Measurements from ENCODE around the gene NCOA7. TPM values are rescaled to one million over a fixed set of nuclear protein-coding genes. Genes with fewer than 3 reads are reported as not detected.

NCOA7 gene
- total RNA-seq, 6 donors from 2014 or later, result 33.5 to 75.6 (median 48.9) TPM

DNA sequence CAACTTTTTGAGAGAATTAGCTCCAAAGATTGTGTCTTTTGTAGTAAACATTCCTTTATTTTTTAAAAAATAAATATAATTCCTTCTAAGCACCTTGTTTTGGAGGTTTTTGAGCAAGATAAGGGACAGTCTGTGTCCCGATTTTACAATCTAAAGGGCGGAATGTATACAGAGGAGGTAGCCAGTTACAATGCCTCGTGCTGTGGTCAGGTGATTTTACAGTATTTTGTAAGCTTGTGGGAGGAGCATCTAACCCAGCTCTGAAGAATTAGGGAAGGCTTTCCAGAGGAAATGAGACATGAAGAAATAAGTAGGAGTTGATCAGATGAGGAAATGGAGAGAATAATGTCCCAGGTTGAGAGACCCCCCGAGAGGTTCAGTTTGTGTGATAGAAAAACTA lies 167.1 kb downstream of the NCOA7 start:
- Histone ChIP-seq H3K36me3 (peaks cover 0 to 3% (median 0%) of the 10 kb centered on the region in 4 donors), H3K27ac (peak overlapping the region; percentile 88 to 100 (median 96)), H3K4me1 (peaks cover 24 to 32% (median 26%) of the 10 kb centered on the region in 4 donors), H3K4me3 (peak overlapping the region in 3 of 4 donors; percentile 69 to 81 (median 73)), H3K9me3 (no peaks in the 10 kb centered on the region), H3K27me3 (no peaks in the 10 kb centered on the region)
- ATAC-seq (ENCODE audit: low FRiP score in 2 of 2), result peak; percentile 52 to 70
- TF ChIP-seq, protein P1, sequence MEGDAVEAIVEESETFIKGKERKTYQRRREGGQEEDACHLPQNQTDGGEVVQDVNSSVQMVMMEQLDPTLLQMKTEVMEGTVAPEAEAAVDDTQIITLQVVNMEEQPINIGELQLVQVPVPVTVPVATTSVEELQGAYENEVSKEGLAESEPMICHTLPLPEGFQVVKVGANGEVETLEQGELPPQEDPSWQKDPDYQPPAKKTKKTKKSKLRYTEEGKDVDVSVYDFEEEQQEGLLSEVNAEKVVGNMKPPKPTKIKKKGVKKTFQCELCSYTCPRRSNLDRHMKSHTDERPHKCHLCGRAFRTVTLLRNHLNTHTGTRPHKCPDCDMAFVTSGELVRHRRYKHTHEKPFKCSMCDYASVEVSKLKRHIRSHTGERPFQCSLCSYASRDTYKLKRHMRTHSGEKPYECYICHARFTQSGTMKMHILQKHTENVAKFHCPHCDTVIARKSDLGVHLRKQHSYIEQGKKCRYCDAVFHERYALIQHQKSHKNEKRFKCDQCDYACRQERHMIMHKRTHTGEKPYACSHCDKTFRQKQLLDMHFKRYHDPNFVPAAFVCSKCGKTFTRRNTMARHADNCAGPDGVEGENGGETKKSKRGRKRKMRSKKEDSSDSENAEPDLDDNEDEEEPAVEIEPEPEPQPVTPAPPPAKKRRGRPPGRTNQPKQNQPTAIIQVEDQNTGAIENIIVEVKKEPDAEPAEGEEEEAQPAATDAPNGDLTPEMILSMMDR (IDR thresholded peaks at IDR 0.05), result no peak
- TF ChIP-seq POLR2A (IDR thresholded peaks at IDR 0.05), result peak in 1 of 4 donors; percentile 55
- TF ChIP-seq POLR2AphosphoS5 (IDR thresholded peaks at IDR 0.05), result no peak
- peak in 1 of 4 donors; percentile 55 for TF ChIP-seq EP300 (IDR thresholded peaks at IDR 0.05)
- DNase-seq, result peak in 1 of 2 donors; percentile 74
- 29 to 36% methylated on average over 4 of the region's 4 CpGs for WGBS, 2 donors

DNA sequence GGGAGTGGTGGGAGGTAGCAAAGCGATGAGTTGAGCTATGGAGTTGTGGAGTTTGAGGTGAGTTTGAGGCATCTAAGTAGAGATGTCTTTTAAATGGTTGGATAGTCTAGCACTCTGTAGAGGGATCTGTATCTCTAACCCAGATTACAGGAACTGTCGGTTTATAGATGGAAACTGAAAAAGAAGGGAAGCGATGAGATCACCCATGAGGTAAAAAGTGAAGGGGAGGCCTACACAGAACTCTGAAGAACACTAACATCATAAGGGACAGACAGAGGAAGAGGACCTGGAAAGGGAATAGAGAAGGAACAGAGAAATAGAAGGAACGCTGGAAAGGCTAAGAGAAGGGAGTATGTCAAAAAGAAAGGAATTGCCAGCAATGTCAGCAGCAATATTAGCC lies 168.3 kb downstream of the NCOA7 start:
- WGBS, 2 donors, result 86 to 92% methylated on average over 4 of the region's 4 CpGs
- Histone ChIP-seq H3K4me1 (peaks cover 24 to 34% (median 28%) of the 10 kb centered on the region in 4 donors), H3K4me3 (no peak overlapping the region), H3K27me3 (no peaks in the 10 kb centered on the region), H3K9me3 (no peaks in the 10 kb centered on the region), H3K27ac (peak overlapping the region in 3 of 4 donors; percentile 96 to 100 (median 97)), H3K36me3 (peaks cover 0 to 3% (median 0%) of the 10 kb centered on the region in 4 donors)
- no peak for ATAC-seq (ENCODE audit: low FRiP score in 2 of 2)
- TF ChIP-seq POLR2A (IDR thresholded peaks at IDR 0.05) (no peak), POLR2AphosphoS5 (IDR thresholded peaks at IDR 0.05) (no peak), EP300 (IDR thresholded peaks at IDR 0.05) (no peak)
- TF ChIP-seq, protein P1 (IDR thresholded peaks at IDR 0.05), result no peak
- DNase-seq, result no peak

DNA sequence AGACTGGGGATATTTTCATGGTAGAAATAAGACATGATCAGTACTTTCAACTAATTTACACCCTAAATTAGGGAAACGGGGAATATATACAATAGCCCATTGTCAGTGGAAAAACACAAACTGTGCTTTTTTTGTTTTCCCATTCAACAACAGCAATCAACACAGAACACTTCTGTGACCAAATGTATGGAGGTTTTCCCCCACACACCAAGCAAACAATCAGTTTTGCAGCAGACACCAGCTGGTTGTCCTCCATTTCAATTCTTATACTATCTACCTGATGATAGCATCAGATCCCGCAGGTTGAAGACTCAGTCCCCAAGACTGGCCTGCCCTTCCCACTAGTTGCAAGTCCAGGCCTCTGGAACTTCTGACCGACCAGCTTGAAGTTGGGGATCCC lies 170.4 kb downstream of the NCOA7 start:
- WGBS, 2 donors, result 87 to 94% methylated on average over 3 of the region's 3 CpGs
- ATAC-seq (ENCODE audit: low FRiP score in 2 of 2) (no peak), DNase-seq (no peak)
- Histone ChIP-seq H3K4me3 (no peak overlapping the region), H3K36me3 (peaks cover 0 to 3% (median 0%) of the 10 kb centered on the region in 4 donors), H3K9me3 (no peaks in the 10 kb centered on the region), H3K4me1 (peaks cover 24 to 33% (median 27%) of the 10 kb centered on the region in 4 donors), H3K27ac (peak overlapping the region in 1 of 4 donors; percentile 96), H3K27me3 (no peaks in the 10 kb centered on the region)
- TF ChIP-seq, protein P1 (IDR thresholded peaks at IDR 0.05), result no peak

DNA sequence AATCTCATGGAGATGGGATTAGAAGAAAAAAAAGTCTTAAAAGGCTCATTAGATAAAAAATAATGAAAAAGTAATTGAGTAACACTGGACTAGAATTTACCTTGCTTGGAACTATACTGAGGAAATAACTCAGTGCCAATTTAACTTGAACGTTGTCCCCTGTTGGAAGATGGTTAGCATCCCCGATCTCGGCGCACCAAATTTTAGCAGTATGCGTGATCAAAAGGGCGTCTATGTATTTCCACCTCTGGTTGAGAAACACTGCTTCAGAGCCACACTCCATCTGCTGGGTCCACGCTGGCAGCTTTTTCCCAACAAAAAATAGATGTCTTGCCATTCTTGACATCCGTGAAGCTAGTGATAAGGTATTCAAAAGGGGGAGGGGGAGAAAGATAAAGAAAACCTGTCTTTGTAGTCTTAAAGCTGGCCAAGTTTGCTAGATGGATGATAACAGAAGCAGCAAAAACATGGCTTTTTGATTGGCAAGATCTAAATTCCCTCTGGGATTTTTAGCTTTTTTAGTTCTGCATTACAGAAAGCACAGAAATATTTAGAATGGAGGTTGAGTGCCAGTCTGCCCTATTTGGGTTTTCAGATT lies 172.2 kb downstream of the NCOA7 start:
- Histone ChIP-seq H3K4me3 (no peak overlapping the region), H3K9me3 (no peaks in the 10 kb centered on the region), H3K4me1 (peaks cover 17 to 23% (median 20%) of the 10 kb centered on the region in 4 donors), H3K36me3 (peaks cover 0 to 11% (median 2%) of the 10 kb centered on the region in 4 donors), H3K27me3 (no peaks in the 10 kb centered on the region), H3K27ac (peak overlapping the region in 1 of 4 donors; percentile 17)
- no peak for ATAC-seq (ENCODE audit: low FRiP score in 2 of 2)
- DNase-seq, result no peak
- 88 to 94% methylated on average over 8 of the region's 8 CpGs for WGBS, 2 donors
- TF ChIP-seq POLR2AphosphoS5 (IDR thresholded peaks at IDR 0.05) (no peak), EP300 (IDR thresholded peaks at IDR 0.05) (no peak), POLR2A (IDR thresholded peaks at IDR 0.05) (no peak)
- TF ChIP-seq, protein P1 (IDR thresholded peaks at IDR 0.05), result no peak

DNA sequence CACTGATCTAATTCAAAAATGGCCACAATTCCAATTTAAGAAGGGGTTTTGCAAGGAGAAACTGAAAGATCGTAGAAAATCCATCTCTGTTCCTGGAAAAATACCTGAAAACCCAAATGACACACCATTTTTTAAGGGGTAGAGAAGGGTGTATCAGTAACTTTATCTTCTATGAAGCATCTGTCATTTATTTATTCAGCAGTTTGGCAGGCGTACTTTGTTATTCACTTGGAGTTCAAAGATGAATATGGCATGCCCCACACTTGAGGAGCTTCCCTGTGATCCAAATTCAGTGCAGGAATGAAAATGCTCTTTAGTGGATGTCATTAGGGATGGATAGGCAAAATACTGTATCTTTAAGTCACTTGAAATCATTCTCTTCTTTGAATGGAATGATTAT lies 173.1 kb downstream of the NCOA7 start:
- DNase-seq (no peak), ATAC-seq (ENCODE audit: low FRiP score in 2 of 2) (no peak)
- H3K9me3 ChIP-seq, result no peaks in the 10 kb centered on the region
- WGBS, 2 donors, result 65 to 75% methylated on average over 2 of the region's 2 CpGs
- H3K4me1 ChIP-seq, result peaks cover 8 to 15% (median 12%) of the 10 kb centered on the region in 4 donors
- H3K4me3 ChIP-seq, result no peak overlapping the region
- TF ChIP-seq POLR2AphosphoS5 (IDR thresholded peaks at IDR 0.05) (no peak), POLR2A (IDR thresholded peaks at IDR 0.05) (no peak), EP300 (IDR thresholded peaks at IDR 0.05) (no peak)
- TF ChIP-seq, protein P1 (IDR thresholded peaks at IDR 0.05), result no peak
- peaks cover 0 to 14% (median 3%) of the 10 kb centered on the region in 4 donors for H3K36me3 ChIP-seq
- H3K27me3 ChIP-seq, result no peaks in the 10 kb centered on the region
- H3K27ac ChIP-seq, result peak overlapping the region in 1 of 4 donors; percentile 17

All from upper lobe of left lung (tissue), 6 donors.